GM12872 (cell line): Measurements from ENCODE around the gene CCDC141.

Source experiments
- TF ChIP-seq, protein P1 (sequence below): IDR thresholded peaks from 3 replicates; pipeline ENCODE4 v1.5.1; 2011; ENCODE audit warnings: low read depth, mild to moderate bottlenecking, low read length, moderate library complexity; ENCODE audit not compliant: insufficient read depth

Gene CCDC141

DNA sequence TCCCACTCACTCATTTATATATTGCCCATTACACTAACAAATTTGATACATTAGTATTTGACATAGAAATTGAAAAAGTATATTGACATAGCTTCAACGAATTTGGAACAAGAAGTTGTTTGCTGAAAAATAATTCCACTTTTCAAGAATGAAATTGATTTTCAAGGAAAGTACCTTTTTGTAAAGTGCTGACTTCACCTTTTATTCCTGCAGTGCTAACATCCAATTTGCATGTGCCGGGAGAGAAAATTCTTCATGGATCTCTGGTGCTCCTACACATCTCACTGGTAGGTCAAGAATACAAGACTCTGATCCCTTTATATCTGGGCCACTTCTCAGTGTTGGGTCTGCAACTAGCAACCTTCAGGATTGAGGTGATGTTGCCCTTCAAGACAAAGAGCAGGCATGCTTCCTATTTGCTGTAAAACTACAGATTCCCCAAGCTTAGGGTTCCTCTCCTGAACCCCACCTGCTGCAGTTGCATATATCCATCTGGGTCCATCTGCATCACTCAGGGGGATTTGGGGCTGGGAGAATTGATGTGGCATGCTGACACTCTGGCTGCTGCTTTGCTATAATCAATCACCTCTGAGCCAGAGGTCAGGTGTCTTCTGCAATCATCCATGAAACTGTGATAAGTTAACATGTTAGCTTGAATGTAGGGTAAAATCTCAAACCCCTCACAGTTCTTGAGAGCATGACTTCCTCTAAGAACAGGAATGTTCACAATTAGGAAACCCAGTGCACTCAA is 134.3 kb downstream of the CCDC141 start:
- TF ChIP-seq, protein P1, sequence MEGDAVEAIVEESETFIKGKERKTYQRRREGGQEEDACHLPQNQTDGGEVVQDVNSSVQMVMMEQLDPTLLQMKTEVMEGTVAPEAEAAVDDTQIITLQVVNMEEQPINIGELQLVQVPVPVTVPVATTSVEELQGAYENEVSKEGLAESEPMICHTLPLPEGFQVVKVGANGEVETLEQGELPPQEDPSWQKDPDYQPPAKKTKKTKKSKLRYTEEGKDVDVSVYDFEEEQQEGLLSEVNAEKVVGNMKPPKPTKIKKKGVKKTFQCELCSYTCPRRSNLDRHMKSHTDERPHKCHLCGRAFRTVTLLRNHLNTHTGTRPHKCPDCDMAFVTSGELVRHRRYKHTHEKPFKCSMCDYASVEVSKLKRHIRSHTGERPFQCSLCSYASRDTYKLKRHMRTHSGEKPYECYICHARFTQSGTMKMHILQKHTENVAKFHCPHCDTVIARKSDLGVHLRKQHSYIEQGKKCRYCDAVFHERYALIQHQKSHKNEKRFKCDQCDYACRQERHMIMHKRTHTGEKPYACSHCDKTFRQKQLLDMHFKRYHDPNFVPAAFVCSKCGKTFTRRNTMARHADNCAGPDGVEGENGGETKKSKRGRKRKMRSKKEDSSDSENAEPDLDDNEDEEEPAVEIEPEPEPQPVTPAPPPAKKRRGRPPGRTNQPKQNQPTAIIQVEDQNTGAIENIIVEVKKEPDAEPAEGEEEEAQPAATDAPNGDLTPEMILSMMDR: no peak

DNA sequence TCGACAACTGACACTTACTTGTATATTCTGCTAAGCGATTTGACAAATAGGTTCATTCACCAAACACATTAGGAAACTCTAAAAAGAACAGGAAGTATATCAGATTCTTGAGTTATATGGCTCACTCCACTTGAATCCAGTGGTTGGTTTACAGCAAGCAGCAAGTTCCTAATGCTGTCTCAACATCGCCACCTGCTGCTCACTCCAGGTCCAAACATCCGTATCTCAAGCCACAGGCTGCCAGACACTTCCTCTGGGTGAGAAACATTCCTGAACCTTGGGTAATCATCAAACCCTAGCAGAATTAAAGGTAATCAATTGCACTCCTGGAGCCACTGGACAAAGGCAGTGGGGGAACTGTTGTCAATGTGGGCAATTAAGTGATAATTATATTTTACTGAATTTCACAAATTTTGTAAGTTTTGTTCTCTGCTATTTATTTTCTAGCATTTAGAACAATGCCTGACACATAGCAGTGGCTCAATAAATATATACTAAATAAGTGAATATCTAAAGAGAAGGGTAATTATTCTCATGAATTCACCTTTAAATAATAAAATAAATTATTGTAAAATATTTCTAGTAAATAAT is 135.6 kb downstream of the CCDC141 start:
- TF ChIP-seq, protein P1: peak; percentile 85

DNA sequence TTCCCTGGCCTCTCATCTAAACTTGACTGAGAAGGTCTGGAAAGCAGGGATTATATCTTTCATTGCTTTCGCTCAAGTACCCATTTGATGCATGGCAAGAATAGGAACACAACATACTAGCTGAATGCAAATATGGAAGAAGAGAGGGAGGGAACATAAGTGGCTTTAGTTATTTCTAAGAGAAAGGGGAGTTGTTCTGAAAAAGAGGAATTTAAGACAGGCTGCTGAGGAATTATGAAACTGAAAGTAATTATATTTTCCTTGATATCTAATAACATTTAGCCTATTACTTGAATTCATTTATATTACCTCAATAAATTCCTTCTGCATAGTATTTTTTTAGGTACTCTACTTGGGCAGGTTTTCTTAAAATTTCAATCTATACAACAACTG is 136.9 kb downstream of the CCDC141 start:
- TF ChIP-seq, protein P1: no peak

DNA sequence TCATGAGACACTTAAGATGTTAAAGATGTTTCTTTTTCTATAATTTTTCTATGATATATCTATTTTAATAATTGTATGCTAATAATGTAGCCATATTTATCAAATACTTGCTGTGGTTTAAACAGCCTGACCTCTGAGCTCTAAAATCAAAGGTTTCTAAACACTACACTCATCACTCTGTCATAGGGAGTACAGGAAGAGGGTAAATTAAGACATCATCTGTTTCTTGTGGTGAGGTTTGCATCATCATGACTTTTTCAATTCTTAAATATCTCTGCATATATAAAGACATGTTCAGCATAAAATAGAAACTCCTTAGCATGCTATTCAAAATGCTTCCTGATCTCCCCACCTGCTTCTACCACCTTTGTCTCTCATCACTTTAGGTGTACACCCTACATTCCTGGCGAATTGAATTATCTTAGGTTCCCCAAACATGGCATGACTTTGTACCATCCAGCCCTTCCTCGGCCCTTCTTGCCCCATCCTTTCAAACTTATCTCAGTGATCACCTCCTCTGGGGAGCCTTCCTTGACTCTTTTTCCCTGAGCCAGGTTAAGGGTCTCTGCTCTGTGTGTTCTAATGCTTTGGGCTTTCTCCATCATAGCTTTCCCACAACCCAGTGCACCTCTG is 137.4 kb downstream of the CCDC141 start:
- TF ChIP-seq, protein P1: no peak

DNA sequence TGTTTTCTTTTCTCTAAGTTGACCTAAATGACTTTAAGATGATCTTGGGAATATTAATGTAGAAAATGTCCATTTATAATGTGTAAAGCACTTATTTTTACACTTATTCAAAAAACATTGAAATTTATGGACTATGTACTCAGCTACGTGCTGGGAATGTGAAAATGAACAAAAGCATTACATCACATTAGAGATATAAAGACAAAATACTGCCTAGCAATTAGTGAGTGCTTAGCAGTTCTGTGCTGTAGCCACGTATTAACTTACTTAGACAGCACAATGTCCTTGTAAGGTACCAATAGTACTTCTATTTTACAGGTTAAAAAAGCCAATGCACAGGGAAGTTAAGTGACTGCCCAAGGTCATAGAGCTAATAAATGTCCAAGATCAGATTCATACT is 138.9 kb downstream of the CCDC141 start:
- TF ChIP-seq, protein P1: no peak

DNA sequence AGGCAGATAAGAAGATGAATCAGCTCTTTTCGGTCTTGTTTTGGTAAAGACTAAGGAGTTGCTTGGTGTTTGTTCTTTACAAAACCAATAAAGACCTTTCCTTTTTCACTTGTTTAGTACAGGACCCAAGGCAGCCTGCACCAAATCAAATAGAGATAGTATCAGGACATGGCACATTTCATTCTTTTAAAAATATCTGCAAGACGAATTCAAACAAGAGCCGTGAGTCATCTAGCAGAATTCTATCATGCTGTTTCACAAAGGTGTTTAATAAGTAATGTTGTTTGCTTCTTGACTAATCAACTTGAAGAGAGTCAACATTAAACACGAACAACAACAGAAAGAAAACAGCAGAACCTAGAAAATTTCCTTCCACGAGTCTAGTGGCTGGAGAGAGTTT is 139.9 kb downstream of the CCDC141 start:
- TF ChIP-seq, protein P1: no peak

DNA sequence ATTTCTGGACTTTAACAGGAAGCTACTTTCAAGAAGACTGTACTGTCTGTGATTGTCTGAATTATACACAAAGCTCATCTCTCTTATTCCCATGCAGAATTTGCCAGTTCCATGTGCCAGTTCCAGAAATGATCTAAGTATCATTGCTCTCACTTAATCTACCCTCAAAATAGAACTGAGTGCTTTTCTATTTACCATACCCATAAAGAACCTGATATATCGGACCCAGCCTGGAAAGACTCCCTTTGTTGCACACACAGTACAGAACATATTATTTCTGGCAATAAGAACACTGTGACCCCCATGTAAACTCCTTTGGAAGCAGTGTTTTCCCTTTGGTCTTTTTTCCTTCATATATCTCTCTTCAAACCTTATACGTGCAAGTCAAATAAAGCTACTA is 140.4 kb downstream of the CCDC141 start:
- TF ChIP-seq, protein P1: no peak
